ENCODE measurements around the gene TERT. TPM values are rescaled to one million over a fixed set of nuclear protein-coding genes. Genes with fewer than 3 reads are reported as not detected.

The TERT gene
- total RNA-seq, 1 experiment from 2014 or later, result 0.42 TPM

- in situ Hi-C loops (cut with HindIII; ENCODE audit: low pct_unique_long_range_greater_than_20kb, low sequenced_read_pairs), result no loop called here
- DNase-seq (ENCODE audit: low read depth, low spot score), result no peak
These were observed 27.4 kb upstream of the TERT start for GRCh38 chr5:1322036-1322900.

GRCh38 chr5:1321576-1321975 is 26.7 kb upstream of the TERT start:
- in situ Hi-C loops (cut with HindIII; ENCODE audit: low pct_unique_long_range_greater_than_20kb, low sequenced_read_pairs), result no loop called here

GRCh38 chr5:1320436-1321344 is 25.8 kb upstream of the TERT start:
- in situ Hi-C loops (cut with HindIII; ENCODE audit: low pct_unique_long_range_greater_than_20kb, low sequenced_read_pairs), result no loop called here
- no peak for DNase-seq (ENCODE audit: low read depth, low spot score)

More at GRCh38 chr5:1321576-1321975, 26.7 kb upstream of the TERT start:
- DNase-seq (ENCODE audit: low read depth, low spot score), result no peak

GRCh38 chr5:1319436-1320256 is 24.8 kb upstream of the TERT start:
- DNase-seq (ENCODE audit: low read depth, low spot score), result no peak
- in situ Hi-C loops (cut with HindIII; ENCODE audit: low pct_unique_long_range_greater_than_20kb, low sequenced_read_pairs), result no loop called here

- in situ Hi-C loops (cut with HindIII; ENCODE audit: low pct_unique_long_range_greater_than_20kb, low sequenced_read_pairs), result no loop called here
- no peak for DNase-seq (ENCODE audit: low read depth, low spot score)
These were observed 23.9 kb upstream of the TERT start for GRCh38 chr5:1318659-1319251.

GRCh38 chr5:1317921-1318565 is 23.2 kb upstream of the TERT start:
- in situ Hi-C loops (cut with HindIII; ENCODE audit: low pct_unique_long_range_greater_than_20kb, low sequenced_read_pairs), result no loop called here
- DNase-seq (ENCODE audit: low read depth, low spot score), result no peak

- in situ Hi-C loops (cut with HindIII; ENCODE audit: low pct_unique_long_range_greater_than_20kb, low sequenced_read_pairs), result no loop called here
These were observed 21.9 kb upstream of the TERT start for GRCh38 chr5:1316588-1317340.

GRCh38 chr5:1315709-1316587 is 21.1 kb upstream of the TERT start:
- no peak for DNase-seq (ENCODE audit: low read depth, low spot score)
- in situ Hi-C loops (cut with HindIII; ENCODE audit: low pct_unique_long_range_greater_than_20kb, low sequenced_read_pairs), result no loop called here

More at GRCh38 chr5:1316588-1317340, 21.9 kb upstream of the TERT start:
- no peak for DNase-seq (ENCODE audit: low read depth, low spot score)

GRCh38 chr5:1315018-1315708 is 20.3 kb upstream of the TERT start:
- no peak for DNase-seq (ENCODE audit: low read depth, low spot score)
- in situ Hi-C loops (cut with HindIII; ENCODE audit: low pct_unique_long_range_greater_than_20kb, low sequenced_read_pairs), result no loop called here

- in situ Hi-C loops (cut with HindIII; ENCODE audit: low pct_unique_long_range_greater_than_20kb, low sequenced_read_pairs), result no loop called here
- DNase-seq (ENCODE audit: low read depth, low spot score), result no peak
These were observed 19.7 kb upstream of the TERT start for GRCh38 chr5:1314564-1314982.

- no peak for DNase-seq (ENCODE audit: low read depth, low spot score)
- in situ Hi-C loops (cut with HindIII; ENCODE audit: low pct_unique_long_range_greater_than_20kb, low sequenced_read_pairs), result no loop called here
These were observed 18.3 kb upstream of the TERT start for GRCh38 chr5:1312993-1313833.

GRCh38 chr5:1312206-1312605 is 17.3 kb upstream of the TERT start:
- in situ Hi-C loops (cut with HindIII; ENCODE audit: low pct_unique_long_range_greater_than_20kb, low sequenced_read_pairs), result no loop called here

GRCh38 chr5:1311439-1312055 is 16.7 kb upstream of the TERT start:
- in situ Hi-C loops (cut with HindIII; ENCODE audit: low pct_unique_long_range_greater_than_20kb, low sequenced_read_pairs), result no loop called here
- no peak for DNase-seq (ENCODE audit: low read depth, low spot score)

More at GRCh38 chr5:1312206-1312605, 17.3 kb upstream of the TERT start:
- no peak for DNase-seq (ENCODE audit: low read depth, low spot score)

GRCh38 chr5:1310118-1310517 is 15.2 kb upstream of the TERT start:
- DNase-seq (ENCODE audit: low read depth, low spot score), result no peak
- in situ Hi-C loops (cut with HindIII; ENCODE audit: low pct_unique_long_range_greater_than_20kb, low sequenced_read_pairs), result no loop called here
